ENCODE data around the gene RPRD1A.
"Not testable (repeated sequence)": the region's sequence is repeated elsewhere in the genome, so short reads cannot be mapped to it uniquely, and the experiment has no call there.

Gene RPRD1A, protein sequence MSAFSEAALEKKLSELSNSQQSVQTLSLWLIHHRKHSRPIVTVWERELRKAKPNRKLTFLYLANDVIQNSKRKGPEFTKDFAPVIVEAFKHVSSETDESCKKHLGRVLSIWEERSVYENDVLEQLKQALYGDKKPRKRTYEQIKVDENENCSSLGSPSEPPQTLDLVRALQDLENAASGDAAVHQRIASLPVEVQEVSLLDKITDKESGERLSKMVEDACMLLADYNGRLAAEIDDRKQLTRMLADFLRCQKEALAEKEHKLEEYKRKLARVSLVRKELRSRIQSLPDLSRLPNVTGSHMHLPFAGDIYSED

DNA sequence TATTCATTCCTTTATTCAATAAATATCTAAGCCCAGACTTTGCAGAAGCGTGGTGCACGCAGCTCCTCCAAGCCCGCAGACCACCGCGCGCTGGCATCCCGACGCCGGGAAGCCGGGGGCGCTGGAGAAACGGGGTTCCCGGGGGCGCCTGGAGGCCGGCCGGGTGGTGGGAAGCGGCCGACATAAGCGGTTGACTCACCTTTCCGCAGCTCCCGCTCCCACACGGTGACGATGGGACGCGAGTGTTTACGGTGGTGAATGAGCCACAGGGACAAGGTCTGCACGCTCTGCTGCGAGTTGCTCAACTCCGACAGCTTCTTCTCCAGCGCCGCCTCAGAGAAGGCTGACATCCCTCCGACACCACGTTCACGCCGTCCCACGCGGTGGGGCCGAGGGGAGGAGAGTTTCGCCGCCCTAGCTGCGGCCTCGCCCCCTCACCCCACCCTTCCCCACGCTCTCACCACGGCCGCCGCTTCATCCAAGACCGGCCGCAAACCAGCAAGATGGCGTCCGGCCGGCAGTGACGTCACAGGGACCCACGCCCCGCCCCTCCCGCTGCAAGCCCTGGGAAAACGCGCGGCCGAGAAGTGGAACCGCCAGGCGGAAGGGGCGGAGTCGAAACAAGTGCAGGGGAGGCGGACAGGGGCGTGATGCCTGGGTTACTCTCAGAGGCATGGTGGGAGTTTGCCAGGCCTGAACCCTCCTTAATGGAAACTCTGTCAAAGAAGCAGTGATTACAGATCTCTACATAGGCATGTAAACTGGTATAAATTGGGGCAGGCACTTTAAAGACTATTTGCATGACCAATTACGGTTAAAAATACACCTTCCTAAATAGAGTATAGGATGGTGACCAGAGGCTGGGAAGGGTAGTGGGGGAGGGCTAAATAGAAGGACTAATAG is at the start of gene RPRD1A:
Gene RPRD1A (minus strand): TSS at position 505 of the 903 bp plus-strand sequence. CDS start 155 bp downstream, at position 350.
- peak; percentile 95 for DNase-seq (ENCODE audit: low spot score)

DNA sequence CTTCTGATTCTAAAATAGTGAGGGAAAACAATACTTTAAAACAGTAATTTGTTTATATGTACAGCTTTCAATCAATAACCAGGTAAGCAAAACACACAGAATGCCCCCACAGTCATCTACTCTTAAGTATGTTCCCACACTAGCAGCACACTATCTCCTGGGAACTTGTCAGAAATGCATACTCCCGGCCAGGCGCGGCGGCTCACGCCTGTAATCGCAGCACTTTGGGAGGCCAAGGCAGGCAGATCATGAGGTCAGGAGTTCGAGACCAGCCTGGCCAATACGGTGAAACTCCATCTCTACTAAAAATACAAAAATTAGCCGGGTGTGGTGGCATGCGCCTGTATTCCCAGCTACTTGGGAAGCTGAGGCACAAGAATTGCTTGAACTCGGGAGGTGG is 49.4 kb upstream of the RPRD1A start:
- not testable (repeated sequence) for DNase-seq (ENCODE audit: low spot score)

DNA sequence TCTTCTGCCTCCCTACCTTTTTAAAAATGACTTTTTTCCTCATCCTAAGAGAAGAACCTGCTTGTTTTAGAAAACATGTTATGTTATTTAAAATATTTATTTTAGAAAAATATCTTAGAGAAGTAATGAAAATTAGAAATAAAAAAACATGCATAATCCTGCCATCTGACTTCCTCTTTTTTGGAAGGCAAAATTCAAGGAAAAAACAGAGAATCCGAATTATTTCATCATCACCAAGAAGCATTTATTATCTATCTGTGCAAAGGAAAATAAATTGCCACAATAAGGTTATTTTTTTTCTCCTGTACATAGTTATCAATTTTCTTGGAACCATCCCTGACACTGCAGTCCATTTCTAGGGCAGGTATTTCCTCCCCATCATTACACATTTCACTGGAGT is 47.4 kb upstream of the RPRD1A start:
- DNase-seq (ENCODE audit: low spot score) = no peak

DNA sequence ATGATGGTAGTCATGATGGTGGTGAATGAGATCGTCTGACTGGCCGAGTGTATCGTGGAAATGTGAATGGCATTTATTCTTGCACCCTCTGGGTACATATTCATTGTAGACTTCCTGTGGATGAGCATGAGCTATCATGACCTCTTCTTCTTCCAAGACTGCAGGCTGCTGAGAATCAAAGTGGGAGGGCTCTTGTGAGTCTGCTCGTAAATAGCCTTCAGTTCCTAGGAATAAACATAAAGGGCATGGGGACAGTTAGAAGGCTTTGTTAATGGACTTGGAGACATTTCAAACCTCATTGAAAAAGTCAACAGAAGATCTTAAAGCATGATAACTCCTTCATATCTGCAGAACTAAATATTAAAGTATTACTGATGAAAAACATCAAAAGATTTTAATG is 46.9 kb upstream of the RPRD1A start:
- DNase-seq (ENCODE audit: low spot score) = no peak

DNA sequence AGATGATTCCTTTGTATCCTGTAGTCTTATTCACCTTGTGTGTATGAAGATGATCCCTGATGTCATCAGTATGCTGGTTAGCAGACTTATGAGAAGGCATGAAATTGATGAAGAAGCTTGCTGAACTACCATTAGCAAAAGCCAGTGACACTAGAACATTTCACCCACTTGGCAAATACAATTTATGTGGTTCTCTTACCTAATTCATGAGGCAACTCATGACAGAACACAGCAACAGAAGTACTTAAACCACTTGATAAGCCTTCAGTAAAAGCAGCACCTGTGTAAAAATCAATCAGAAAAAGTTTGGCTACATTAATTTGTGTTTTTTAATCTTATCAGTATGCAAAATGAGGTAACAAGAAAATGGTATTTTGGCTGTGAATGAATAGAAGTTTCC is 44.9 kb upstream of the RPRD1A start:
- DNase-seq (ENCODE audit: low spot score) = no peak

DNA sequence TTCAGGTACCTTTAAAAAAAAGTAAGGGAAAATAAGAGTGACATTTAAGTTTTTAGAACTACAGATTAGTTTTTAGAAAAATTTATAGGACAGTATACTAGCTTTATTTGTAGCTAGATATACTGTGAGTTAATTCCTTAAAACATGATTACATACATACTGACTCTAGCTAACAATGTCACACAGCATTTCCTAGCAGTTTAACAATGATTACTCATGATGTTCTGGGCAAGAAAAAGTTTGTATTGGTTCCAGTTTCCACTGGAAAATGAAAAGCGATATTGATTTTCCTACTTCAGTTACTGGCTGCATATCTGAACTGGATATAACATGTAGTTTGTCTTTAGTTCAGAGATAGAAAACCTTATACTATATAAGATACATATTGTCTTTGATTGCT is 42.4 kb upstream of the RPRD1A start:
- DNase-seq (ENCODE audit: low spot score) = no peak

DNA sequence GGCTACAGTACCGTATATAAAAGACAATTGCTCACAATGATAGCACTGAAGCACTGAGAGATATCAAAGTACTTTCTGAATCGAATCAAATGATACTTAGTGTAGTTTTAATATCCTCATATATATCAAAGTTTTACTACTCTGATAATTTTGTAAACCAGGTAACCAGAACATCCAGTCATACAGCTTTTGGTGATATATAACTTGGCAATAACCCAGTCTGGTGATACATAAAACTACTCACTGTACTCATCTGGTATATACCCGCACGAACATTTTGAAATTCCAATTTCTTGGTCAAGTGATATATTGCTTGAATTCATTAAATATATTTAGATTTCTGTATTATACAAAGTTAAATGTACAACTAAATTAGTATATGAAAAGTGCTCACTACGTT is 41.2 kb upstream of the RPRD1A start:
- no peak for DNase-seq (ENCODE audit: low spot score)

DNA sequence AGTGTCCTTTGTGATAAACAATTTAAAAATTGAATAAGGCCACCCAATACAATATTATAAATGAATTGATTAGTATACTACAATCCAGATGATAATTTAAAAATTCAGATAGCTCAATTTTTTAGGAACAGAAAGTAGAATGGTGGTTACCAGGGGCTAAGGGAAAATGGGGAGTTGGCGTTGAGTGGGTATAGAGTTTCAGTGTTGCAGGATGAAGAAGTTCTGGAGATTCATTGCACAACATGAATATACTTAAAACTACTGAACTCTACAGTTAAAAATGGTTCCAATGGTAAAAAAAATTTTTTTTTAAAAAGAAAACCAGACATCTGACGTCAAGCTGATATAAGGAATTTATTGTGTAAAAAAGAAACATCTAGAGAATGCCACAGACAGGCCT is 40.8 kb upstream of the RPRD1A start:
- DNase-seq (ENCODE audit: low spot score) = no peak

DNA sequence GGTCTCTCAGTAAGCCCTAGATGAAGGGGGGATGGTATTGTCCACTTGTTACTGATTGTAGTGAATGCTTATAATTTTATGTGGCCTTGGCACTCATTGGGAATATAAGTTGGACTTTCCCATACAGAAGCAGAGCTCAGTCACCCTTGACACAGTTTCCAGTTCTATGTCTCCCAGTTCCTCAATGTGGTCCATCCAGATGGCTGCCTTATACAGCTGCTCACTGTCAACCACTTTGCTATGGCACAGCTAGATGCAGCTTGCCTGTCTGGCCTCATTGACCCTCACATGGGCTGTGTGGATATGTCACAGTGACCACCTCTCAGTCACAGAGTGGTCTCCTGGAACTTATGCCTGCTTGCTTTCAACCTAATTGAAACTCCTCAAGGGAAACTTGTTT is 40.1 kb upstream of the RPRD1A start:
- DNase-seq (ENCODE audit: low spot score) = no peak

DNA sequence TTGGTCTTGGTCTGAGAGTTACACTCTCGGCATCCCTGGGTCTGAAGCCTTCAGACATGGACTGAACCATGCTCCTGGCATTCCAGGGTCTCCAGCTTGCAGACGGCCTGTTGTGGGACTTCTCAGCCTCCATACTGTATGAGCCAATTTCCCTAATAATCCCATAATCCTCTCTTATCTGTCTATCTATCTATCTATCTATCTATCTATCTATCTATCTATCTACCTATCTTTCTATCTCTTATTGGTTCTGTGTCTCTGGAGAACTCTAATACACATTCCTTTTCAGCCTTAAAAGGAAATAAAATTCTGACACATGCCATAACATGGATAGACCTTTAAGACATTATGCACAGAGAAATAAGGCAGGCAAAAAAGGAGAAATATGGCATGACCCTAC is 37.4 kb upstream of the RPRD1A start:
- no peak for DNase-seq (ENCODE audit: low spot score)

DNA sequence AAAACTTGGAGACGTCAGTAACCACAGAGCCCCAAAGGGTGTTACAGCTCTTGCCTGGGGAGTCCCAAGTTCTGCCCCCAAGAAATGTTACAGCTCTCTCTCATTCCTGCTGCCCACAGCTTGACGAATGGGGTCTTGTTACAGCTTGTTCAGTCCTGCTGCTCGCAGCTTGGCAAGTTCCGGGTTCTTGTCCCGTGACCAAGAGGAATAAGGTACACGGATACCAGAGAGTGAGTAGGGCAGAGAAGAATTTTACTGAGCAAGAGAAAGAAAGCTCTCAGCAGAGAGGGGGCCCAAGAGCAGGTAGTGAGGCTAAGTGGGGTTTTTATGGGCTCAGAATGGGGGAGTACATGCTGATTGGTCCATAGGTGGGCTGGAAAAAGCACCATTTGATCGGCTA is 34.6 kb upstream of the RPRD1A start:
- DNase-seq (ENCODE audit: low spot score) = no peak

DNA sequence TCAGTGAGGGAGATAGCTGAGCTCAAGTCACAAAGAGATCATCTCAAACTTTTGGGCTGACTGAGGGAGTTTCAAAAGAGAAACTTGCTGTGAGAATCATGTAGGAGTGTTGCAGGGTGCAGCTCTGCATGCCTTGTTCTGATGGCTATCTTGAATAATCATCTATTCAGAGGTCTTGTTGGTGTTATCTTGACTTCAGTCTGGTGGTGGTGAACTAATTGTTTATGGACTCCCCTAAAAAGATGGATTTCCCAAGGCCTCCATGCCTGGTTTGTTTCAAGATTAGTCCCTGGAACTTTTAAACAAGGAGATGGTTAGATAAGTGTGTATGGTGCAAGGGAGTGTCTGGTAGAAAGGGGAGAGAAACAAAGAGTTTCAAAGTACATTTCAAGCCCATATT is 32.0 kb upstream of the RPRD1A start:
- DNase-seq (ENCODE audit: low spot score) = no peak

DNA sequence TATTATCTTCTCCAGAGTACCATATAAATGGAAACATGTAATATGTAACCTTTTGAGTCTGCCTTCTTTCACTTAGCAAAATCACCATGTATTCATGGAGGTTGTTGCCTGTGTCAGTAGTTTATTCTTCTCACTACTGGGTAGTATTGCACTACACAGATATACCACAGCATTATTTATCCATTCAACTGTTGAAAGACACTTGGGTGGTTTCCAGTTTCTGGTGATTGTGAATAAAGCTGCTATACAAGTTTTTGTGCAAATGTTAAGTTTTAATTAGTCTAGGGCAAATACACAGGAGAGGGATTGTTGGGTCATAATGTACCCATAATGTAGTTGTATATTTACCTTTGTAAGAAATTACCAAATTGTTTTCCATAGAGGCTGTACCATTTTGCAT is 29.6 kb upstream of the RPRD1A start:
- no peak for DNase-seq (ENCODE audit: low spot score)

DNA sequence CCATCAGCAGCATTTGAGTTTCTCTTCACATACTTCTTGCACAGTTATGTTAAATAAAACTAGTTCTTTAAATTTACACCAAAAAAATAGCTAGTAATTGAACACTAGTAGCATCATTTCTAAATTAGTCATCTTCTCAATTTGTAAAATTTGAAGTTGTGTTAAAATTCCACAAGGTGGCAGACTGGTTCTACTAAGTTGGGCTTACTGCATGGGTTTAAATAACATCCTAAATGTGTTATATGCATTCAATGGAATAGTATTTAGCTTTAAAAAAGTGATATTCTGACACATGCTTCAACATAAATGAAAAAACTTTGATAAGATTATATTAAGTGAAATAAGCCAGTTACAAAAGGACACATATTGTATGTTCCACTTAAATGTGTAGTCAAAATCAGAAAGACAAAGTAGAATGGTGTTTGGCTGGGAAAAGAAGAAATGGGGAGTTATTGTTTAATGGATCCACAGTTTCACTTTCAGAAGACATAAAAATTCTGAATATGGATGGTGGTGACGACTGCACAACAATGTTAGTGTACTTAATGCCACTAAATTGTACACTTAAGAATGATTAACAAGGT is 28.7 kb upstream of the RPRD1A start:
- peak; percentile 52 for DNase-seq (ENCODE audit: low spot score)

DNA sequence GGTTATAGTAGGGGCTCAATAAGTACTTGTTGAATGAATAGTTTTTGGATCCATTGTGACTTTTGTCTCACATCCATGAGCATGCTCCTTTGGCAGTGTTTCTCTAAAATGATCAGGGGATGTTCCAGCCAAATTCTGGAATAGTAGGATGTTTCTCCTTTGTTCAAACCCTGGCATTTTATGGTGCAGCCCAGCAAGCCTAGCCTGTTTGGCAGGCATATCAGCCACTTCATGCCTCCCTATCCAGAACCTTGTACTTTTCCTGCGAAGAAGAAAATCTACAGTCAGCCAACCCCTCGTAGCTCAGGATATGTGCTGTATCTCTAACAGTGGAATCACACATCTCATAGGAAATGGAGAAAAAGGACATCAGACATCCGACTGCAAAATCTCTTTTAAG is 27.1 kb upstream of the RPRD1A start:
- no peak for DNase-seq (ENCODE audit: low spot score)

DNA sequence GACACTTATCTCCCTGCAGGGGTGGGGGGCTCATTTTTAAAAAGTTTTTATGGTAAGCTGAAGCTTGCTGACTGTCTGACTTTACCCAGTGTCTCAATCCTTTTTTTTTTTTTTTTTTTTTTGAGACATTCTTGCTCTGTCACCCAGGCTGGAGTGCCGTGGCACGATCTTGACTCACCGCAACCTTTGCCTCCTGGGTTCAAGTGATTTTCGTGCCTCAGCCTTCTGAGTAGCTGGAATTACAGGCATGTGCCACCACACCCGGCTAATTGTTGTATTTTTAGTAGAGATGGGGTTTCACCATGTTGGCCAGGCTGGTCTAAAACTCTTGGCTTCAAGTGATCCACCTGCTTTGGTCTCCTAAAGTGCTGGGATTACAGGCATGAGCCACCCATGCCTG is 24.8 kb upstream of the RPRD1A start:
- not testable (repeated sequence) for DNase-seq (ENCODE audit: low spot score)

DNA sequence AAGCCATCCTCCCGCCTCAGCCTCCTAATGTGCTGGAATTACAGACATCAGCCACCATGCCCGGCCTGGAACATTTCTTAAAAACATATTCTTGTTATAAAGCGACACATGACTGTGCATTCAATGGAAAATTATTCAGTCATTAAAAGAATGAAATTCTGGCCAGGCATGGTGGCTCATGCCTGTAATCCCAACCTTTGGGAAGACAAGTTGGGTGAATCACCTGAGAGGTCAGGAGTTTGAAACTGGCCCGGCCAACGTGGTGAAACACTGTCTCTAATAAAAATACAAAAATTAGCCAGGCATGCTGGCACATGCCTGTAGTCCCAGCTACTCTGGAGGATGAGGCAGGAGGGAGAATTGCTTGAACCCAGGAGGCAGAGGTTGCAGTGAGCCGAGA is 21.6 kb upstream of the RPRD1A start:
- no peak for DNase-seq (ENCODE audit: low spot score)

DNA sequence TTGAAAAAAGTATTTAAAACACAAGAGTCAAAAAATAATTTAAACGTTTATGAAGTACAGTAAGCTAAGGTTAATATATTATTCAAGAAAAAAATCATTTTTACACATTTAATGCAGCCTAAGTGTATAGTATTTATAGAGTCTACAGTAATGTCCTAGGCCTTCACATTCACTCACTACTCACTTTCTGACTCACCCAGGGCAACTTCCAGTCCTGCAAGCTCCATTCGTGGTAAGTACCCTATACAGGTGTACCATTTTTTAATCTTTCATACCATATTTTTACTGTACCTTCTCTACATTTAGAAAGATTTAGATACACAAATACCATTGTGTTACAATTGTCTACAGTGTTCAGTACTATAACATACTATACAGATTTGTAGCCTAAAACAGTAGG is 20.9 kb upstream of the RPRD1A start:
- DNase-seq (ENCODE audit: low spot score) = no peak

DNA sequence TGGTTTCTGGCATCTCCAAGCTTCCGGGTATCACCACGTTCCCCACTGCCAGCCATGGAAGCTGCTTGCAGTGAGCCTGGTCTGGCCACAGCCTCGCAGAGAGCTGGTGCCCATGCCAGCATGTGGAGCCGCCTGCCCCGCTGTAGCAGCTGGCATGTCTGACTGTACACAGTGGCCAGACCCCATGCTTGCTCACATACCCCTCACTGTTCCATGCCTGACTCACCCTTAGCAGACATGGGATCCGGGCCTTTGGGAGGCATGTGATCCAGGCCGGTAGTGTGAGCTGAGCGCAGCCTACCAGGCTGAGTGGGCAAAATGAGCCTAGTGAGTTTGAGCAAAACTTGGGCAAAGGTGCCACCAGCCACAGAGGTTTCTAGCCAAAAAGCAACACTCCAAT is 18.8 kb upstream of the RPRD1A start:
- DNase-seq (ENCODE audit: low spot score) = no peak

DNA sequence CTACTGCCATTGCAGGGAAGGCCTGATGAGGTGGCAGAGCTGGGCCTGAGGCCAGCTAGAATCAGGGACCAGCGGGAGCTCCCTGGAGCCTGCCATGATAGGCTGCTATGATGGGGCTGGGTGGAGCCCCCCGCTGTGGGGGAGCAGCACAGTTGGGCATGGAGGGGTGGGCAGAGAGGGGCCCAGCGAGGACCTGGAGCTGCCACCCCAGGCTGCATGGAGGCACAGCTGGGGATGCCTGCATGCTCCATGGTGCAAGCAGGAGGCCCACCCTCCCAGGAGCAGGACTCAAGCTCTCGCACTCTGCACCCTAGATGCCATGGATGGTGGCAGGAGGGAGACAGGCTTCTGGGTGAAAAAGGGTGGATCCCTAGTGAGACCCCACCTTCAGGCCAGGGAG is 17.8 kb upstream of the RPRD1A start:
- DNase-seq (ENCODE audit: low spot score) = no peak

DNA sequence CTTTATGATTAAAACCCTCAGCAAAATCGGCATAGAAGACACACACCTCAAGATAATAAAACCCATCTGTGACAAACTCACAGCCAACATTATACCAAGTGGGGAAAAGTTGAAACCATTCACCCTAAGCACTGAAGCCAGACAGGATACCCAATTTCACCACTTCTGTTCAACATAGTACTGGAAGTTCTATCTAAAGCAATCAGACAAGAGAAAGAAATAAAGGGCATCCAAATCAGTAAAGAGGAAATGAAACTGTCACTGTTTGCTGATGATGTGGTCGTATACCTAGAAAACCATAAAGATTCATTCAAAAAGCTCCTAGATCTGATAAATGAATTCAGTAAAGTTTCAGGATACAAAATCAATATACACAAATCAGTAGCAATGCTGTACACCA is 16.4 kb upstream of the RPRD1A start:
- DNase-seq (ENCODE audit: low spot score) = no peak

DNA sequence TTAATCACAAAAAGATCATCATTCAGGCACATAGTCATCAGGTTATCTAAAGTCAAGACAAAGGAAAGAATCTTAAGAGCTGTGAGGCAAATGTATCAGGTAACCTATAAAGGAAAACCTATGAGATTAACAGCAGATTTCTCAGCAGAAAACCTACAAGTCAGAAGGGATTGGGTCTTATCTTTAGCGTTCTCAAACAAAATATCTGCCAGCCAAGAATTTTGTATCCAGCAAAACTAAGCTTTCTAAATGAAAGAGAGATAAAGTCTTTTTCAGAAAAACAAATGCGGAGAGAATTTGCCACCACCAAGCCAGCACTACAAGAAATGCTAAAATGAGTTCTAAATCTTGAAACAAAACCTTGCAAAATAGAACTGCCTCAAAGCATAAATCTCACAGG is 13.8 kb upstream of the RPRD1A start:
- DNase-seq (ENCODE audit: low spot score) = not testable (repeated sequence)

All from cerebellar cortex (tissue), 1 donor.